Measurements from ENCODE around the gene NOPCHAP1.

- TF ChIP-seq CTCF (IDR thresholded peaks at IDR 0.05) (no peak), POLR2A (IDR thresholded peaks at IDR 0.05) (no peak)
These were observed 13.2 kb downstream of the NOPCHAP1 start for GRCh38 chr12:104999347-104999685.

Measured in prostate gland (tissue), 2 donors.